Lung (tissue), 12 donors: ENCODE data around the gene TCF12. TPM values are rescaled to one million over a fixed set of nuclear protein-coding genes. Genes with fewer than 3 reads are reported as not detected.
"Not testable (repeated sequence)": the region's sequence is repeated elsewhere in the genome, so short reads cannot be mapped to it uniquely, and the experiment has no call there.

Experiments
- ATAC-seq: fragments of 200-7000 bp; cut with Tn5 transposase; one replicate; pipeline ENCODE4 v1.9.1; 2020; ENCODE audit warnings: moderate number of reproducible peaks; ENCODE audit not compliant: insufficient read depth, low FRiP score
- DNase-seq, 3 donors: peaks; one replicate each; pipeline ENCODE4 v3.0.0-alpha.2; 2013 to 2017
- H3K27ac ChIP-seq, 2 donors: one replicate each; pipeline ENCODE4 v1.5.1; 2013; ENCODE audit warnings: mild to moderate bottlenecking in 2 of 2, moderate library complexity in 2 of 2, control low read depth in 1 of 2, inconsistent platforms in 1 of 2, low read depth in 1 of 2, low read length in 1 of 2
- H3K27me3 ChIP-seq, 3 donors: one replicate each; pipeline ENCODE4 v1.5.1; 2013; ENCODE audit warnings: low read length in 2 of 3; ENCODE audit not compliant: control insufficient read depth in 3 of 3, insufficient read depth in 3 of 3
- H3K36me3 ChIP-seq, 4 donors: one replicate each; pipeline ENCODE4 v1.5.1; 2013; ENCODE audit warnings: low read length in 4 of 4, mild to moderate bottlenecking in 1 of 4, moderate library complexity in 1 of 4; ENCODE audit not compliant: control insufficient read depth in 4 of 4, insufficient read depth in 4 of 4
- H3K4me1 ChIP-seq, 5 donors: one replicate each; pipeline ENCODE4 v1.5.1; 2013; ENCODE audit warnings: low read length in 5 of 5, mild to moderate bottlenecking in 2 of 5, moderate library complexity in 1 of 5; ENCODE audit not compliant: control insufficient read depth in 5 of 5, insufficient read depth in 5 of 5
- H3K4me3 ChIP-seq: one replicate; pipeline ENCODE4 v1.5.1; 2013; ENCODE audit warnings: mild to moderate bottlenecking, control low read depth, moderate library complexity
- H3K9ac ChIP-seq, 2 donors: one replicate each; pipeline ENCODE4 v1.5.1; 2013; ENCODE audit warnings: low read length in 2 of 2, control low read depth in 1 of 2; ENCODE audit not compliant: insufficient read depth in 1 of 2
- H3K9me3 ChIP-seq, 4 donors: one replicate each; pipeline ENCODE4 v1.5.1; 2013; ENCODE audit warnings: low read length in 3 of 4, mild to moderate bottlenecking in 1 of 4, moderate library complexity in 1 of 4; ENCODE audit not compliant: control insufficient read depth in 4 of 4, insufficient read depth in 3 of 4
- CTCF ChIP-seq: IDR thresholded peaks from 2 replicates; pipeline ENCODE4 v1.5.1; 2012; ENCODE audit warnings: mild to moderate bottlenecking; ENCODE audit errors: control extremely low read depth, extremely low read depth
- WGBS, 2 donors: extraction: QIAGEN DNeasy Blood & Tissue Kit; methylation state at CpG; one replicate each; pipeline ENCODE4 v1.1.7; 2013; 5-methylcytosine and 5-hydroxymethylcytosine counted together
- polyA plus RNA-seq, 2 donors: library from polyadenylated mRNA; stranded (reverse); fragments of 200-250 nt; gene quantifications; one replicate each; pipeline ENCODE4 v1.2.1, GENCODE V29; 2013
- total RNA-seq, 2 donors: library from RNA; depleted of rRNA in 1 of 2; stranded (reverse); fragments of >200 nt in 1 of 2; gene quantifications; one replicate each; pipeline ENCODE4 v1.2.1, GENCODE V29; 2014 to 2021
- donor health status: control.
- donor health status: control.
- donor health status: Bipolar disorder and iron deficiency.
- donor health status: healthy.
- donor health status: DM: yes; HTN: yes; CAD: no.

The TCF12 gene
- total and polyA plus RNA-seq, 4 donors: 9.6 to 314 (median 56.3) TPM

GRCh38 chr15:57159767-57160166 lies 241.3 kb downstream of the TCF12 start:
- TF ChIP-seq CTCF: no peak
- peaks cover 3 to 26% (median 7%) of the 10 kb centered on the region in 5 donors for H3K4me1 ChIP-seq

DNA sequence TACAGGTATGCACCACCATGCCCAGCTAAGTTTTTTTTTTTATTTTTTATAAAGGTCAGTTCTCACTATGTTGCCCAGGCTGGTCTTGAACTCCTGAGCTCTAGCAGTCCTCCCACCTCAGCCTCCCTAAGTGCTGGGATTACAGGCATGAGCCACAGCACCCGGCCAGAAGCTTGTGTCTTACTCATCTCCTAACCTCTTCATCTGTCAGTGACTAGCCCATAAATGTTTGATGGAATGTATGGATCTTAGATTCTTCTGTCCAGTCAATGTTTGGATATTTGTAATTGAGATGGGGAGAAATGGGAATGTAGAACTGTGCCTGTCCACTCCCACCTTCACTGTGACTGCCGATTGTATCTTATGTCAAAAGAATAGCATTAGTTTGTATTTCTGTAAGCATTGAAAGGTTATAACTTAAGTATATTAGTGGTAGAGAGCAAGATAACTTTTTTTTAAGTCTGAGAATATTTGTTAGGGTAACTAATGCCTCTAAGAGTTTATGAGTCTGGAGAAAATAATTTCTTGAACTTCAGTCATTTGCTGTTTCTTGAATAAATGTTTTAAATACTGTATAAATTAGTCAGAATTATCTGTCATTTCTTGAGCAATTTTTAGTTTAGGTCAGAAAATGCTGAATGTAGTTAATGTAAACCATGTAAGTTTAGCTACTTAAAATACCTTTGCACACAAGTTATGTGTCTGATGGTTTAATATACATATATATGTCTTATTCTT lies 242.5 kb downstream of the TCF12 start:
- H3K36me3 ChIP-seq: peaks cover 0 to 1% (median 0%) of the 10 kb centered on the region in 4 donors
- H3K27ac ChIP-seq: no peak overlapping the region
- DNase-seq (no peak), ATAC-seq (no peak)
- TF ChIP-seq CTCF: no peak
- H3K27me3 ChIP-seq: no peaks in the 10 kb centered on the region
- H3K4me3 ChIP-seq: no peak overlapping the region
- H3K9ac ChIP-seq: no peak overlapping the region
- H3K4me1 ChIP-seq: peaks cover 0 to 25% (median 7%) of the 10 kb centered on the region in 5 donors
- WGBS, 2 donors: 78 to 81% methylated on average over 2 of the region's 2 CpGs
- H3K9me3 ChIP-seq: no peaks in the 10 kb centered on the region

More at GRCh38 chr15:57159767-57160166, 241.3 kb downstream of the TCF12 start:
- no peak overlapping the region for H3K9ac ChIP-seq
- H3K9me3 ChIP-seq: no peaks in the 10 kb centered on the region
- no peak overlapping the region for H3K4me3 ChIP-seq
- H3K27ac ChIP-seq: no peak overlapping the region
- DNase-seq: no peak
- peaks cover 0 to 1% (median 0%) of the 10 kb centered on the region in 4 donors for H3K36me3 ChIP-seq
- H3K27me3 ChIP-seq: no peaks in the 10 kb centered on the region
- no peak for ATAC-seq

GRCh38 chr15:57164251-57164650 lies 245.8 kb downstream of the TCF12 start:
- not testable (repeated sequence) for ATAC-seq, H3K9me3 ChIP-seq, H3K27me3 ChIP-seq, H3K4me3 ChIP-seq, H3K36me3 ChIP-seq, DNase-seq, H3K27ac ChIP-seq, H3K4me1 ChIP-seq, H3K9ac ChIP-seq
- 91 to 96% methylated on average over 7 of the region's 7 CpGs for WGBS, 2 donors

DNA sequence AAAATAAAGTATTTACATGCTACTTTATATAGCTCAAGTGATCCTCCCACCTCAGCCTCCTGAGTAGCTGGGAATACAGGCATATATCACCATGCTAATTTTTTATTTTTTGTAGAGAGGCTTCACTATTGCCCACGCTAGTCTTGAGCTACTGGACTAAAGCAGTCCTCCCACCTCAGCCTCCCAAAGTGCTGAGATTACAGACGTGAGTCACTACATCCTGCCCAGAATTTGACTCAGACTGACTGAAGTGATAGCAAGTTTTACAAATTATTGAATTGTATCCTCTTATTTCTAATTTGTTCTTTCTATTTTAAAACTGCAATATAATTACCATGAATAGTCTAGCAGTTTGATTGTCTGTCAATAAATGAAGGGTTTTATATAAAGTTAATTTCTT lies 247.5 kb downstream of the TCF12 start:
- 63 to 73% methylated on average over 2 of the region's 2 CpGs for WGBS, 2 donors
- Histone ChIP-seq H3K4me3 (no peak overlapping the region), H3K9me3 (no peaks in the 10 kb centered on the region), H3K9ac (no peak overlapping the region), H3K36me3 (peaks cover 0 to 4% (median under 1%) of the 10 kb centered on the region in 4 donors), H3K27ac (no peak overlapping the region), H3K27me3 (no peaks in the 10 kb centered on the region), H3K4me1 (peaks cover 0 to 1% (median 0%) of the 10 kb centered on the region in 5 donors)
- ATAC-seq (no peak), DNase-seq (no peak)
- no peak for TF ChIP-seq CTCF
